Panc1 (cell line): ENCODE measurements around the gene ETFA. TPM values are rescaled to one million over a fixed set of nuclear protein-coding genes. Genes with fewer than 3 reads are reported as not detected.

Source experiments
- ATAC-seq: fragments of 200-7000 bp; cut with Tn5 transposase; 2 replicates; pipeline ENCODE4 v1.9.1; 2020; ENCODE audit warnings: mild to moderate bottlenecking, moderate library complexity
- BruUV-seq: library from RNA; stranded (reverse); fragments of 400-500 nt; replicated peaks from 2 replicates; lab custom pipeline; 2021; lab: Mats Ljungman, UMichigan
- CTCF ChIA-PET: fragments of 300-600 bp; sonication (Branson Sonifier 250); formaldehyde crosslinking; loops from one replicate; lab custom pipeline; 2022; ENCODE audit warnings: antibody characterized with exemption; lab: Charles Lee
- POLR2A ChIA-PET: fragments of 300-600 bp; sonication (Branson Sonifier 250); formaldehyde crosslinking; loops from one replicate; lab custom pipeline; 2022; ENCODE audit warnings: antibody characterized with exemption; lab: Charles Lee
- DNase-seq: peaks from one replicate; pipeline ENCODE4 v3.0.0-alpha.2; 2010; ENCODE audit warnings: low read depth, low spot score
- H3K27ac ChIP-seq: 2 replicates; pipeline ENCODE4 v1.5.1; 2011; ENCODE audit warnings: mild to moderate bottlenecking, low read length, inconsistent platforms
- H3K27me3 ChIP-seq: fragments of 200-500 bp; sonication (Bioruptor generic); 2 replicates; pipeline ENCODE4 v1.6.0; 2014; ENCODE audit warnings: low read length, inconsistent platforms; ENCODE audit not compliant: control insufficient read depth, insufficient read depth
- H3K36me3 ChIP-seq: fragments of 200-500 bp; sonication (Bioruptor generic); 2 replicates; pipeline ENCODE4 v1.5.1; 2014; ENCODE audit warnings: inconsistent platforms, mild to moderate bottlenecking, low read length, moderate library complexity; ENCODE audit not compliant: control insufficient read depth, insufficient read depth
- H3K4me1 ChIP-seq: 2 replicates; pipeline ENCODE4 v1.5.1; 2011; ENCODE audit warnings: inconsistent platforms, mild to moderate bottlenecking, low read length, moderate library complexity; ENCODE audit not compliant: control insufficient read depth, insufficient read depth
- H3K4me3 ChIP-seq, 2 experiments: 2 replicates each; pipeline ENCODE4 v1.5.1; 2011 to 2012; ENCODE audit warnings: low read depth in 2 of 2, low read length in 2 of 2, mild to moderate bottlenecking in 2 of 2, inconsistent platforms in 1 of 2, moderate library complexity in 1 of 2
- H3K9me3 ChIP-seq: fragments of 200-500 bp; sonication (Bioruptor generic); 2 replicates; pipeline ENCODE4 v1.5.1; 2014; ENCODE audit warnings: low read depth, mild to moderate bottlenecking, inconsistent platforms, low read length, moderate library complexity; ENCODE audit not compliant: control insufficient read depth, insufficient read depth
- POLR2AphosphoS5 ChIP-seq: IDR thresholded peaks from 2 replicates; pipeline ENCODE4 v1.6.1; 2012; ENCODE audit warnings: mild to moderate bottlenecking, low read depth, low read length, moderate library complexity
- SIN3A ChIP-seq: IDR thresholded peaks from 2 replicates; pipeline ENCODE4 v1.6.1; 2012; ENCODE audit warnings: low read depth, mild to moderate bottlenecking, low read length, moderate library complexity, borderline replicate concordance; ENCODE audit not compliant: insufficient read depth
- TCF7L2 ChIP-seq: IDR thresholded peaks from 2 replicates; pipeline ENCODE4 v1.6.1; 2011; ENCODE audit warnings: mild to moderate bottlenecking, low read depth, low read length, inconsistent platforms
- in situ Hi-C: cut with HindIII; loops from 2 replicates; pipeline ENCODE4 v1.10.0; 2016; ENCODE audit warnings: low sequenced_read_pairs, low pct_unique_long_range_greater_than_20kb
- intact Hi-C: fragments of 100-400 bp; cut with micrococcal nuclease; formaldehyde crosslinking; loops from one replicate; pipeline ENCODE4 v1.10.0; 2022; ENCODE audit not compliant: unreplicated experiment
- total RNA-seq: library from RNA; stranded (reverse); gene quantifications from one replicate; pipeline ENCODE4 v1.2.1, GENCODE V29; 2021; ENCODE audit not compliant: unreplicated experiment
- TF ChIP-seq, protein P1 (sequence below): fragments of 450-650 bp; IDR thresholded peaks from 2 replicates; pipeline ENCODE4 v1.5.1; 2017; ENCODE audit warnings: mild to moderate bottlenecking
- TF ChIP-seq, protein P2 (sequence below), 2 experiments: IDR thresholded peaks; 2 replicates each; pipeline ENCODE4 v1.6.1; 2011 to 2012; ENCODE audit warnings: low read depth in 2 of 2, control low read depth in 1 of 2, low read length in 1 of 2, mild to moderate bottlenecking in 1 of 2, moderate library complexity in 1 of 2; ENCODE audit not compliant: insufficient read depth in 1 of 2

ETFA gene
- total RNA-seq, 1 experiment from 2014 or later = 159 TPM

DNA sequence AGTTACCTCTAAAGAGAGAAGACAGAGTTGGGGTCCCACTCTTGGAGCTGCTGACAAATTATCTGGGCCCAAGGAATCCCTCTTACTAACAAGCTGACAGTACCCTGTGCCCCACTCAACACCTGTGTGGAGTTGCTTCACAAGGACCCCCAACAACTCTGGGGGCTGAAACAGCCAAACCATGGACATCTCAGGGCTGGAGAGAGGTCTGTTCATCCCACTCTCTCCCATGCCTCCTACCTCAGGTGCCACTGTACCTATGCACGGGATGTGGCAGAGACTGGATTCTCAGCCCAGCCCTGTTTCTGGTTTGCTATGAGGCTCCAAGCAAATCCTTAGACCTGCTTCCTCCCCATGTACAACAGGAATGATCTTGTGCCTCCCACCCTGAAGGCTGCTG is 101.7 kb downstream of the ETFA start:
- in situ Hi-C loops (no loop called here), intact Hi-C loops (no loop called here)
- CTCF ChIA-PET = no interaction called here
- no peak for ATAC-seq
- Histone ChIP-seq H3K27me3 (no peaks in the 10 kb centered on the region), H3K27ac (no peak overlapping the region), H3K4me3 (no peak overlapping the region), H3K4me1 (no peaks in the 10 kb centered on the region), H3K36me3 (no peaks in the 10 kb centered on the region; the same call in 1 of the 2 replicates), H3K9me3 (no peaks in the 10 kb centered on the region)
- BruUV-seq = no TSS peak
- POLR2A ChIA-PET = interaction anchor here (0.6 kb wide), 1 partner anchor 318 kb away, joined by 5 read pairs; no protein-coding TSS in a partner anchor
- DNase-seq = no peak
- TF ChIP-seq SIN3A (no peak), TCF7L2 (no peak), POLR2AphosphoS5 (no peak)
- TF ChIP-seq, protein P1, sequence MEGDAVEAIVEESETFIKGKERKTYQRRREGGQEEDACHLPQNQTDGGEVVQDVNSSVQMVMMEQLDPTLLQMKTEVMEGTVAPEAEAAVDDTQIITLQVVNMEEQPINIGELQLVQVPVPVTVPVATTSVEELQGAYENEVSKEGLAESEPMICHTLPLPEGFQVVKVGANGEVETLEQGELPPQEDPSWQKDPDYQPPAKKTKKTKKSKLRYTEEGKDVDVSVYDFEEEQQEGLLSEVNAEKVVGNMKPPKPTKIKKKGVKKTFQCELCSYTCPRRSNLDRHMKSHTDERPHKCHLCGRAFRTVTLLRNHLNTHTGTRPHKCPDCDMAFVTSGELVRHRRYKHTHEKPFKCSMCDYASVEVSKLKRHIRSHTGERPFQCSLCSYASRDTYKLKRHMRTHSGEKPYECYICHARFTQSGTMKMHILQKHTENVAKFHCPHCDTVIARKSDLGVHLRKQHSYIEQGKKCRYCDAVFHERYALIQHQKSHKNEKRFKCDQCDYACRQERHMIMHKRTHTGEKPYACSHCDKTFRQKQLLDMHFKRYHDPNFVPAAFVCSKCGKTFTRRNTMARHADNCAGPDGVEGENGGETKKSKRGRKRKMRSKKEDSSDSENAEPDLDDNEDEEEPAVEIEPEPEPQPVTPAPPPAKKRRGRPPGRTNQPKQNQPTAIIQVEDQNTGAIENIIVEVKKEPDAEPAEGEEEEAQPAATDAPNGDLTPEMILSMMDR = no peak
- TF ChIP-seq, protein P2, sequence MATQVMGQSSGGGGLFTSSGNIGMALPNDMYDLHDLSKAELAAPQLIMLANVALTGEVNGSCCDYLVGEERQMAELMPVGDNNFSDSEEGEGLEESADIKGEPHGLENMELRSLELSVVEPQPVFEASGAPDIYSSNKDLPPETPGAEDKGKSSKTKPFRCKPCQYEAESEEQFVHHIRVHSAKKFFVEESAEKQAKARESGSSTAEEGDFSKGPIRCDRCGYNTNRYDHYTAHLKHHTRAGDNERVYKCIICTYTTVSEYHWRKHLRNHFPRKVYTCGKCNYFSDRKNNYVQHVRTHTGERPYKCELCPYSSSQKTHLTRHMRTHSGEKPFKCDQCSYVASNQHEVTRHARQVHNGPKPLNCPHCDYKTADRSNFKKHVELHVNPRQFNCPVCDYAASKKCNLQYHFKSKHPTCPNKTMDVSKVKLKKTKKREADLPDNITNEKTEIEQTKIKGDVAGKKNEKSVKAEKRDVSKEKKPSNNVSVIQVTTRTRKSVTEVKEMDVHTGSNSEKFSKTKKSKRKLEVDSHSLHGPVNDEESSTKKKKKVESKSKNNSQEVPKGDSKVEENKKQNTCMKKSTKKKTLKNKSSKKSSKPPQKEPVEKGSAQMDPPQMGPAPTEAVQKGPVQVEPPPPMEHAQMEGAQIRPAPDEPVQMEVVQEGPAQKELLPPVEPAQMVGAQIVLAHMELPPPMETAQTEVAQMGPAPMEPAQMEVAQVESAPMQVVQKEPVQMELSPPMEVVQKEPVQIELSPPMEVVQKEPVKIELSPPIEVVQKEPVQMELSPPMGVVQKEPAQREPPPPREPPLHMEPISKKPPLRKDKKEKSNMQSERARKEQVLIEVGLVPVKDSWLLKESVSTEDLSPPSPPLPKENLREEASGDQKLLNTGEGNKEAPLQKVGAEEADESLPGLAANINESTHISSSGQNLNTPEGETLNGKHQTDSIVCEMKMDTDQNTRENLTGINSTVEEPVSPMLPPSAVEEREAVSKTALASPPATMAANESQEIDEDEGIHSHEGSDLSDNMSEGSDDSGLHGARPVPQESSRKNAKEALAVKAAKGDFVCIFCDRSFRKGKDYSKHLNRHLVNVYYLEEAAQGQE (IDR thresholded peaks at IDR 0.05; ENCODE audit: insufficient read depth in 1 of 2, low read depth in 2 of 2, low read length in 1 of 2) = no peak

DNA sequence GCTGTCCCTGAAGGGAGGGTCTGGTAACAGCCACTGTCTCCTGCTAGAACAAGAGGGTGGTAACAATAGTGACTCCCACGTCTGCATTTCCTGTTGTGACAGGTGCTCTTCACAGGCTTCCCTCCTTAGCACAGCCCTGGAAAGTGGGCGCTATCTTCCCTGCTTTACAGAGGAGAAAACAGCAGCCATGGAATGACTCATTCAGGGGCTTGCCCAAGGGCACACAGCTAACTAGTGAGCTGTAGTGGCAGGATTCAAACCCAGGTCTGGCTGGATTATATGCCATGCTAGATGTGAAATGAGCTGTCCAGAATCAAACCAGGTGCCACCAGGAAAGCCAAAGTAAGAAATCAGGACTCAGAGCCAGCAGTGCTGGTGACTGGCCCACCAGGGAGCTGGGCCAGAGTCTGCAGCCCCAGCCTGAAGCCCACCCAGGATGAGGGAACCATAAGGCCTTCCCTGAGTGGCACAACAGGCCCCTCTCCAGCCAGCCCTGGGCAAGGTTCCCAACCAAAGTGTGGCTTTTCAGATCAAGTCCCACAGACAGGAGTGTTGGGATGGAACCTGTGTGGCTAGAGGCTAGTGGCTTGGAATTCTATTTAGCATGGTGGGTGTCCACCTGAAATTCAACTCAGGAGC is 102.4 kb downstream of the ETFA start:
- Histone ChIP-seq H3K36me3 (no peaks in the 10 kb centered on the region; the same call in 1 of the 2 replicates), H3K9me3 (no peaks in the 10 kb centered on the region), H3K4me3 (no peak overlapping the region), H3K27ac (no peak overlapping the region), H3K27me3 (no peaks in the 10 kb centered on the region), H3K4me1 (no peaks in the 10 kb centered on the region)
- DNase-seq (no peak), ATAC-seq (no peak)
- TF ChIP-seq SIN3A (no peak), POLR2AphosphoS5 (no peak), TCF7L2 (no peak)
- TF ChIP-seq, protein P1 = no peak
- TF ChIP-seq, protein P2 (IDR thresholded peaks at IDR 0.05; ENCODE audit: insufficient read depth in 1 of 2, low read depth in 2 of 2, low read length in 1 of 2) = no peak
- ChIA-PET CTCF (no interaction called here), POLR2A (interaction anchor here (0.6 kb wide), 1 partner anchor 318 kb away, joined by 5 read pairs; no protein-coding TSS in a partner anchor)
- no TSS peak for BruUV-seq
- in situ Hi-C loops (no loop called here), intact Hi-C loops (no loop called here)
